HL-60/S4 treated with phorbol 12-myristate 13-acetate at 8.2 ng/mL for 4 days and 3 days (cell line): ENCODE measurements around the gene ADGRD1.

ENCODE experiments used
- in situ Hi-C: fragments of 300-500 bp; cut with MboI; formaldehyde crosslinking; loops from 2 replicates; pipeline ENCODE4 v1.15.0; 2022; ENCODE audit warnings: low sequenced_read_pairs

Gene ADGRD1

DNA sequence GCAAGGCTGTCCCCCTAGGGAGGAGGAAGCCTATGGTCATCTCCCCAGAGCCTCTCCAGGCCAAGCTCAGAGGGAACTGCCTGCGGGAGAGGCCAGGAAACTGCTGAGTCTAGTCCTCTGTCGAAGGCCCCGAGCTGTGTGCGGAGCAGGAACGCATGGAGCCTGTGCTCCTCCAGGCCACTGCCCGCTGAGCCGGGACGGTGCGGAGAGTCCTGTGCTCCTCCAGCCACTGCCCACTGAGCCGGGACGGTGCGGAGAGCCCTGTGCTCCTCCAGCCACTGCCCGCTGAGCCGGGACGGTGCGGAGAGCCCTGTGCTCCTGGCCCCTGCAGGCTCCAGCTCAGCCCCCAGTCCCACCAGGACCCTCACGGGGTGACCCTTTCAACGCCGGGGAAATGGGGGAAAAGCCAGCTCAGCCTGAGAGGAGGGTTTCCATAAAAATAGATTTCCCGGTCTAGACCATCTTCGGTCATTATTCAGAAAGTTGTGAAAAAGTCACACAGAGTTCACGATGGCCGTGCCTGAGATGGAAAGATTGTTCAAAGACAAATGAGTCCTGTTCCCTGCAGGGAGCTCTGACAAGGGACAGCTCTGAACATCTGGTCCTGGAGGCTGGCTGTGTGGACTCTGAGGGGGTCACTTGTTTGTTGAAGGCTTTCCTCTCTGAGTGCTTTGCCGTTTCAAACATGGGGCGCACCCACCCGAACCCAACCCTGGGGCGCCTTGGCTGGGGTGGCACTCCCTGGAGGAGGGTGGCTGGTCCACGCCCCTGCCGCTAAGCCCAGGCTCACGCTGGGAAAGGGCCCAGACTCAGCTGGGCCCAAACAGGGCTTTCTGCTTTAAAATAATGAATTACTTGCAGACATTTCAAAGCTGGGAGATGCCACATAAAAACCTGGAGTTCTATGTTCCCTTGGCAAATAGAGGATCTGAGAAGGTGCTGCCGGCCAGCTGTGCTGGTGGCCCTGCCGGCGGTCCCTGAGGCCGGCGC is 85.5 kb downstream of the ADGRD1 start:
- in situ Hi-C loops: no loop called here

DNA sequence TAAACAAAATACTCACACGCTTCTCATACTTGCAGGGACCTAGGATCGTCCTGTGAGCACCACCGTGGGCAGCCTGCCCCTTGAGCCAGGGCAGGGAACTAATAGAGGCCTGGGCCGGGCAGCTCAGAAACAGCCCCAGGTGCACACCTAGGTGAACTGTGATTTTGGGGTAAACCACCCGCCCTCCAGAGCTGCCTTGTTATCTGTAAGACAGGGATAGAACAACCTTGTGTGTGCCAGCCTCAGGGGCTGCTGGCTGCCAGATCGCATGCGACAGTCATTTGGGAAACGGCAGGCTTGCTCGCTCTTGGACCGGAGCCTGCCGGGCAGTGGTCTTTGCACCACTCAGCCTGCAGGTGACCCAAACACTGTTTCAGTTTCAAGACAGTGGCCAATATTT is 86.8 kb downstream of the ADGRD1 start:
- in situ Hi-C loops: no loop called here

DNA sequence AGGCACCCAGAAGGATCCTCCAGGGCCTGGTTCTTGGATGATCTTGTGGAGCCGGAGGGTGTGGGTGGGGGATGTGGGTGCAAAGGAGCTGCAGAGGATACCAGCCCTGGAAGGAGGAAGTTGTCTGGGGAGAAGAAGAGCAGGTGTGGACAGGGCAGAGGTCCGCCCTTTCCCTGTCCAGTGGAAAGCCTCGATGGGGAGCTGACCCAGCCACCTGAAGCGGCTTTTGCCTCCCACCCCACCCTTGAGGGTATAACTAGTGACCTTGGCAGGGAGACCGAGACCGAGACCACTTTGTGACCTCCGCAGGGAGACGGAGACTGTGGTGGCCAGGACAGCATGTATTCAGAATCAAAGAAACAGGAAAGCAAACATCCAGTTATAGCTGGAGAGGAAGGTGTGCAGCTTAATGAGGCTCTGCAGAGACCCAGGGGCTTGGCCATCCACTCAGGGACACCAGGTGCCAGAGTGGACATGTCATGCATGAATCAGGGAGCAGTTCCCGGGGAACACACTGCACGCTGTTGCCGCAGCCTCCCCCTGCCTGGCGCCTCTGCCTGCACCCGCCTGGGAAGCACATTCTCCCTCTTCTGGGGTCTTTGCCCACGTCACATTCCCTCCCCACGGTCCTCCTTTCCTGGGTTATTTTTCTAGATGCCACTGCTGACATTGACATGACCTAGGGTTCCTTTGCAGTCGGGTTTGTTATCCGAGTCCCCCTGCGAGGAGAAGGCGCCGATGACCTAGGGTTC is 87.7 kb downstream of the ADGRD1 start:
- in situ Hi-C loops: no loop called here

DNA sequence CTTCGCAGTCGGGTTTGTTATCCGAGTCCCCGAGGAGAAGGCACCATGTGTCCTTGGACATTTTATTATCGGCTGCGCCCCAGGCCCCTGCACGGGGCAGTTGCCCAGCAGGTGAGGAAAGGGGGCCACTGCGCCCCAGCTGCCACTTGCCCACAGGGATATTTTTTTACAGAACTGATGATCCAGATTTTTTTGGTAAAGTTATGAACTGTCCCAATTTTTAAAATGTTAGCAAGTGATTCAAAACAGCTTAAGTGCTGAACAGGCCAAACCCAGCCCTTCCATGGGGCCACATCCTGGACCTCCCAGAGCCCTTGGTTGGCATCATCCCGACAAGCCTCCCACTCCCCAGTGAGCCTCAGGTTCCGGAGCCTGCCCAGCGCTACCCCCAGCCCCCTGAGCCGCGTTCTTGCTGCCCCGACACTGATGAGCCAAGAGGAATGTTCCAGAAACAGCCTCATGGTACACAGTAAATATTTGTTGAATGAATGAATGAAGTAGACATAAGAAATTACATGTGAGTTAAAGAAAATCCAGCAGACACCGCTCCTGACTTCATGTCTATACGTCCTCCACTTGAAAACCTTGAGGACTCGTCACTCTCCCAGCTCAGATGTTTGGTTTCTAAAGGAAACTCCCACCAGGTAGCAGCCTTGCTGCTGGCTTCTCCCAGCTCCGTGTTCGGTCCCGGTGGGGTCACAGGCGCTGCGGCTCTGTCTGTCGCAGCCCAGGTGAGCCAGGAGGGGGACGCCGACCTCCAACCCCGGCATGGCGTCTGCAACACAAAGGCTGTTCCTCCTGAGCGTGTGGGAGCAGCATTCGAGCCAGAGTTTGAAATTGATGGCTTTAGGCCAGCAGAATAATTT is 88.5 kb downstream of the ADGRD1 start:
- in situ Hi-C loops: no loop called here

DNA sequence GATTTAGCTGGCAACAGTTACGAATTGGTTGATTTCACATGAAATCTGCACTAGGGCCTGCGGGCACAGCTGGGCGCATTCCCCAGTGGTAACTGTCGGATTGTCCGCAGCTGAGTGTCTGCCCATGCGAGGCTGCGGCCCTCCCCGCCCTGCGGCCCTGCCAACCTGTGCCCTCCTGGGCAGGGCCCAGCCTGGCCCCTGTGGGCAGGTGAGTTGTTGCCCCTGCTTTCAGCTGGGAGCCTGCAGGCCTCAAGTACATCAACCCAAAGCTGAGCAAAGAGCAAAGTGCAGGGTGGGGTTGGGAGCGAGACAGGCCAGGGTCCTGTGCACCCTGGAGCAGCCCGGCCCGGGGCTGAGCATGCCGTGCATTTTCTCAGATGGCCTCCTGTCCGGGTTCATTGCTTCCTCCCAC is 89.1 kb downstream of the ADGRD1 start:
- in situ Hi-C loops: no loop called here

DNA sequence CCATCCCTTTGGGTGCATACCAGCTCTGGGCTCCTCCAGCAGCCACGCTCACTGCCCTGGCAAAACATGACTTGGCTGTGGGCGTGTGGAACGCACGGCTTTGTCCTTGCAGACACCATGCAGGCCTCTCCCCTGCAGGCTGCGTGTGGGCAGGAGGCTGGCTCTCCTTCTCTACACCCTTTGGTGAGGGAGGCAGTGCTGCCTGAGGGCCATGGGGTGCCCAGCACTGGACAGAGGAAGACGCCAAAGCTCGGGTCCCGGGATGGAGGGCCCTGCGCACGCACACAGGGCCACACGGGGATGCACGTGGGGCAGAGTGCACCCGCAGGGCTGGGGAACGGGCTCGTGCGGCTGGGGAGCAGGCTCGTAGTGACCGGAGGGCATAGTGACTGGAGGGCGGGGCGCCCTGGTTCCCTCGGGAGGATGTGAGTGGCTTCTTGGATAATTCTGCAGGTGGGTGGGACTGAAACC is 89.7 kb downstream of the ADGRD1 start:
- in situ Hi-C loops: no loop called here

DNA sequence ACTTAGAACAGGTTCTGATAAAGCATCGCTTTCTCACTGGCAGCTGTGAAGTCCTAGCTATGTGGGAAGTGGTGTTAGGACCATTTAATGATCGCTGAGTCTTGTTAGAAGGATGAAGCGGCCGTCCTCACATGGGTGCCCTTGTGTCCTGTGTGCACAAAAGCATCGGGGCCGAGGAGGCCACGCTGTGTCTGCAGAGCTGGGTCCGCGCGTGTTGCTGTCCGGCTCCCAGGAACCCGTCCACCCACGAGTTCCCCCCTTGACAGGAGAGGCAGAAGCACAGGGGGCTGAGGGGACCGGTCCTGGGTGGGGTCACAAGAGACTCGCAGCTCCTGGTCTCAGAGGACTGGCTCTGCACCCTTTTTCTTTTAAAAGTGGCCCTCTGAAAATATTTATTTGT is 90.4 kb downstream of the ADGRD1 start:
- in situ Hi-C loops: no loop called here

DNA sequence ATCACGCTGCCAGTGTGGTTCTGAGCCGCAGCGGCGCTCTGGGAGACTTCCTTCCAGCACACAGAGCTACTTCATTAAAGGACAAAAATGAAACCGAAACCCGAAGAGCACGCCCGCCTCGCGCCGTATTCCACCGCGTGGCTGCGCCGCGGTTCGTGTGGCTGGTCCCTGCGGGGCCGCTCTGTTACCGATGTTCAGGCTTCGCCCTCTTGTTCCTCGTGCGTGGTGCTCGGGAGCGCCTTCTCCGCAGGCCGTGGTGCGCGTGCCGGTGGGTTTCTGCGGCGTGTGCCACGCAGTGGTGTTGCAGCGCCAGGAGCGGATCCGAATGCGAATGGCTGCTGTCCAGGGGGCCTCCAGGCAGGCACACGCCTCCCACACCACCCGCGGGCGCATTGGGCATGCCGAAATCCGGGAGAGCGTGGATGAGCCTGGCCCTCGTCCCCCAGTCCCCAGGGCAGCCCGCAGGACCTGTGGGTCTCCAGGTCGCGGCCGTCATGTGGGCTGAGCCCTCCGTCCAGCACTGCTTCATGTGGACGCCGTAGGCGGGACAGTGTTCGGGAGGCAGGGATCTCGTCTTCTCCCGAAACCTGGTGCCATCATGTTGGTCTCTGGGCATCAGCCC is 91.2 kb downstream of the ADGRD1 start:
- in situ Hi-C loops: no loop called here

DNA sequence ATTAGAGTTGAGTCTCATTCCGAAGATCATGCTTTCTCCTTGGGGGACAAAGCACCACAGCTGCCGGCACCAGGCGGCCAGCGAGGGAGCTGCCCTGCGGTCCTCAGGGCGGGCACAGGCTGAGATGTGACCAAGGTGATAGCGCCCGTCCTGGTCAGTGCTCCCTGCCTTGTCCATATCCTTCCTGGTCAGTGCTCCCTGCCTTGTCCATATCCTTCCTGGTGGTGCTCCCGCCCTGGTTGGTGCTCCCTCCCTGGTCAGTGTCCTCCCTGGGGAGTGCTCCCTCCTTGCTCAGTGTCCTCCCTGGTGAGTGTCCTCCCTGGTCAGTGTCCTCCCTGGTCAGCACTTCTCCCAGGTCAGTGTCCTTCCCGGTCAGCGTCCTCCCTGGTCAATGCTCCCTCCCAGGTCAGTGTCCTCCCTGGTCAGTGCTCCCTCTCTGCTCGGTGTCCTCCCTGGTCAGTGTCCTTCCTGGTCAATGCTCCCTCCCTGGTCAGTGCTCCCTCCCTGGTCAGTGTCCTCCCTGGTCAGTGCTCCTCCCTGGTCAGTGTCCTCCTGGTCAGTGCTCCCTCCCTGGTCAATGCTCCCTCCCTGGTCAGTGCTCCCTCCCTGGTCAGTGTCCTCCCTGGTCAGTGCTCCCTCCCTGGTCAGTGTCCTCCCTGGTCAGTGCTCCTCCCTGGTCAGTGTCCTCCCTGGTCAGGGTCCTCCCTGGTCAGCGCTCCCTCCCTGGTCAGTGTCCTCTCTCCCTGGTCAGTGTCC is 92.2 kb downstream of the ADGRD1 start:
- in situ Hi-C loops: no loop called here

DNA sequence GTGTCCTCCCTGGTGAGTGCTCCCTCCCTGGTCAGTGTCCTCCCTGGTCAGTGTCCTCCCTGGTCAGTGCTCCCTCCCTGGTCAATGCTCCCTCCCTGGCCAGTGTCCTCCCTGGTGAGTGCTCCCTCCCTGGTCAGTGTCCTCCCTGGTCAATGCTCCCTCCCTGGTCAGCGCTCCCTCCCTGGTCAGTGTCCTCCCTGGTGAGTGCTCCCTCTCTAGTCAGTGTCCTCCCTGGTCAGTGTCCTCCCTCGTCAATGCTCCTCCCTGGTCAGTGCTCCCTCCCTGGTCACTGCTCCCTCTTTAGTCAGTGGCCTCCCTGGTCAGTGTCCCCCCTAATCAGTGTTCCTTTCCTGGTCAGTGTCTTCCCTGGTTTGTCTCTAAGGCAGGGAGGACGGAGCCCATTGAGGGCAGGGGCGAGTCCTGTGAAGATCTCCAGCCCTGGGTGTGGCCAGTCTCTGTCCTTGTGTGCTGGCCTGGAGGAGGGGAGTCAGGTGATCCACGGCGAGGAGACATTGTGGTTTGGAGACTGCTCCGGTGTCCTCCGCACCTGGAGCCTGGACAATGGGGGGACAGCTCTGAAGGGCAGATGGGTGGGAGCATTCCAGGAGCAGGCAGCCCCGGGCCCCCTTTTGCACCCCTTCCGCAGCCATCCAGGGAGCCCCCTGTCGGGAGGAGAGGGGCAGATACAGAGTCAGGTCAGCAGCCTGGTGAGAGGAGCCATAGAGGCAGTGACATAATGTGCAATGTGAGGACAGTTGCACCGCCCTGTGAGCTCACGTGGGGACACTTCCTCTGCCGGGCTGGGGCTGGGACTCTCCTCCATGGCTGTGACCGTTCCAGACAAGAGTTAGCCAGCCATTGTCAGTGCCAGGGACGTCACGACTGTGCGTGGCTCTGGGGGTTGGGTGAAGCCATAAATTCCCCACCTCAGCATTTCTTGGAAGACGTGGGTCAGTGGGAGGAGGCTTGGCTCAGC is 93.4 kb downstream of the ADGRD1 start:
- in situ Hi-C loops: no loop called here

DNA sequence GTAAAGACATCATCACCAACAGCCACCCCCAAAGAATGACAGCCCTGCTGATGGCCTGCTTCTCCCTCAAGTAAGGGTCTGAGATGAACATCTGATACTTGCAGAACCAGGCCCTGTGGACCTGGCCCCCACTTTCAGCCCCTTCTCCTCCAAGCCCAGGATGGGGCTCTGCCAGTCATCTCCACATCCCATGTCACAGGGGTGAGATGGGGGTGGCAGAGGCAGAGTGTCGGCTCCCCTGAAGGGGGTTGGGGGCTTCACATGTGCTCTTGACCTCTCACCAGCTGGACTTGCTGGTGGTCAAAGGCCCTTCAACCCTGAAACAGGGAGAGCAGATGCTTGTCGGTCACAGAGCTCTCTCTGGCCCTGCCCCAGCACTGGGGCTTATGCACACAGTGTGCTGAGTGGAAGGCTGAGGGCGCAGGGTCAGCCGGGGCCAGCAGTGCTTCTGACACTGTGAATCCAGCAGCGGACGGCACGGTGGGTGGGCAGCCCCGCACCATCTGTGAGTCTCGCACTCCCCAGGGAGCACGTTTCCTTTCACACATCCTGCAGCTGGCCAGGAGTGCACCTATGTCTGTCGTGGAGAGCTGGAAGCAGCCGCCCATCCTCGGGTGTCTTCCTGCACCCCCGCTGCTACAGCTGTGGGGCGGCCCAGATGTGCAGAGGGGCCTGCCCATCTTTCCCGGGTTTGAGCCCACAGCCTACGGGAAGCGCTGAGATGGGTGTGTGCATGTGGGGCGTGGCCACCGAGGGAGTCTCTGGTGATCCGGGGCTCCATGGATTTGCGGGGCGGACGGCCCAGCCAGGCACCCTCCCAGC is 94.3 kb downstream of the ADGRD1 start:
- in situ Hi-C loops: no loop called here

DNA sequence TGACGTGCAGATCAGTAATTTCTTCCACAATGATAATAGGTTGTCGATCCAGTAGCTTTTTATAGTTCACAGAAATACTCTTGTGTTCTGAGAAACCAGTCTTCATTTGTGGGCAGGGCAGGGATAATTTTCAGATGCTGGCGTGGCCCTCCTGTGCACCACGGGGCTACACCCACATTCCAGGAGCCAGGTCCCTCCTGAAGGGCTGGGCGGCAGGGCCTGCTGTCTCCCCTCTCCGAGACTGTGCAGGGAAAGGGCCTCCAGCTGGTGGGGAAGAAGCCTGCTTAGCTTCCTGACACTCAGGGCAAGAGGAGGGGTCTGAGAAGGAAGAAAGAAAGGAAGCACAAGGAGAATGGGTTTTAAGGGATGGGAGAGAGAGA is 94.9 kb downstream of the ADGRD1 start:
- in situ Hi-C loops: no loop called here

DNA sequence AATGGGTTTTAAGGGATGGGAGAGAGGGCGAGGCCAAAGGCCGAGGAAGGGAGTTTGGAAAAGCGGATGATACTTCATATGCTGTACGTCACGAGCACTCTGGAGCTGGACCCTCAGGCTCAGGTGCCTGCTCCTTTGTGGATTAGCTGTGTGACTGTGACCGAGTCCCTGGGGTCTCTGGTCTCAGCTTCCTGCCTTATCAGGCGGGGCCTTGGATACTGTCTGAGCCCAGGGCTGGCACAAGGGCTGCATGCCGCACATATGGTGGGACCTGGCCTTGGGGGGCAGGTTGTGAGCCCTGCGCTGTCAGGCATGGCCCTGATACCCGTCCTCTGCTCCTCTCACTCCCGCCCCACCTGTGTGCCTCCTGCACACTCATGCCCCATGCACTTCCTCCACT is 95.3 kb downstream of the ADGRD1 start:
- in situ Hi-C loops: no loop called here

DNA sequence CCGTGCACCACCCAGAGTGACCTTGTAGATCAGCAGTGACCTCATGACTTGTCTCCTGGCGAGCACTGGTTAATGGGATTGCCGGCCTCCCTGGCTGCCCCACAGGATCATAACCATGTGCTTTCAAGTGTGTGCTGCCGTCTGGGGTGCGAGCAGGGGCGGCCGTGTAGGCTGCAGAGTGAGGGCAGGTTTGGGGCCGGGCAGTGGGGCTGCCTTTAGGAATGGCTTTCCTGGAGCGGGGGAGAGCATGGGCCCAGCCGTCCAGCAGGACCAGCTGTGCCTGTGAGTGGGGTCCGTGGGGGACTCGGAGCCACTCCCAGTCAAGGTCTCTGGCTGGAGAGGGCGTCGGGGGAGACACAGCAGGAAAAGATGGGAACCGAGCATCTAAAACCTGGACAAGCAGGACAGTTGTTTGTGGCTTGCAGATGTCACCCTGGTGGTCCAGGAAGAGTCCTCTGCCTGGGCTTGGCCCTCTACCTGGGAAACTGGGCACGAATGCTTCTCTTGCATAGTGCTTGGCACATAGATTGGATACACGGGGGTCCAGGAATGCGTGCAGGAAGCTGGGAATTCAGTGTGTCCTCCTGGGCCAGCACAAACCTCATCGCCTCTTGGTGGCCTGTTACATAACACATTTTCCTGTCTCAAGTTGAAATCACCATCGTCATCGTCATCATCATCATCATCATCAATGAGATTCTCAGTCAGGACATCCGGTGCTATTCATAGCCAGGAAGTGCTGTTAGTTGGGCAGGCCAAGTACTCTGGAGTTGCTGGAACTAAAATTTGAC is 96.0 kb downstream of the ADGRD1 start:
- in situ Hi-C loops: no loop called here

DNA sequence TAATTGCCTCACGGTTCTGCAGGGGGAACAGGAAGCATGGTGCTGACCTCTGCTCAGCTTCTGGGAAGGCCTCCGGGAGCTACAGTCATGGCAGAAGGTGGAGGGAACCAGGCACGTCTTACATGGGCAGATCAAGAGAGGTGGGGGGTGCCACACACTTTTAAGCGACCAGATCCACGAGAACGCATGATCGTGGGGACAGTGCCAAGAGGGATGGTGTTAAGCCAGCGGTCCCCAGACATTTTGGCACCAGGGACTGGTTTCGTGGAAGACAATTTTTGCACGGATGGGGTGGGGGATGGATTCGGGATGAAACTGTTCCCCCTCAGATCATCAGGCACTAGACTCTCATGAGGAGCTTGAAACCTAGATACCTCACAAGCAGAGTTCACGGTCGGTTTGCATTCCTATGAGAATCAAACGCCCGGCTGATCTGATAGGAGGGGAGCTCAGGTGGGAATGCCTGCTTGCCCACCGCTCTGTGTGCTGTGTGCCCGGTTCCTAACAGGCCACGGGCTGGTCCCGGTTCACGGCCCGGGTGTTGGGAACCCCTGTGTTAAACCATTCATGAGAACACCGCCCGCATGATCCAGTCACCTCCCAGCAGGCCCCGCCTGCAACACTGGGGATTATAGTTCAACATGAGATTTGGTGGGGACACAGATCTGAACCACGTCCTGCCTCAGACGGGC is 96.9 kb downstream of the ADGRD1 start:
- in situ Hi-C loops: no loop called here

DNA sequence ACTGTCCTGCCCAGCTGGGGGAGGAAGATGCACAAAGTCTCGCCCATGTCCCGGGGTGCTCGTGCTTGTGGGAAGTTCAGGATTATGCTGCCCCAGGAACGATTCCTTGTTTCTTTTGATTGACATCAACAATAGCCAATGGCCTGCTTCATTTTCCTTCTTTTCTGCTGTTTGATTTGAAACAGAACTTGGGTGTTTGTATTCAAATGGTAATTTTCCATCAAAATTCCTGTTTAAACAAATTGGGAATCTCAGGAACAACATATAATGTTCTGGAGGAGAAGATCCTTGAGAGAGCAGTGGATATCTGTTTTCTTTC is 97.4 kb downstream of the ADGRD1 start:
- in situ Hi-C loops: no loop called here
